ENCODE results near the gene PALLD.

DNA sequence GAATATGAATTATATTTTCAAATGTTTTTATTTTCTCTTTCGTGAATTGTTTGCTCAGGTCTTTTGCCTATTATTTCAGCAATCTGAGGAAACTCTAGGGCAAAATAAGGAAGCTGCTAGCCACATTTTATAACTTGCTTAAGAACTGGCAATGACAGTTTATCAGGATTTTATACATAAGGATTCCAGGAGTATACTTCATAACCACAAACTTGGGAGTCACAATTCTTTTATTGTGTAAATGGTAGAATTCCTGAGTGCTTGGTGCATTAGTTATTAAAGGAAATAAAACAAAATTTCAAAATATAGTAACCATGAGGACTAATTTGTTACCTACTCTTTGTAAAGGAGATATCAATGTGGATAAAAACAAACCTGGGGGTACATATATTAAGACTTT lies 54.4 kb downstream of the PALLD start:
- TF ChIP-seq, protein P1, sequence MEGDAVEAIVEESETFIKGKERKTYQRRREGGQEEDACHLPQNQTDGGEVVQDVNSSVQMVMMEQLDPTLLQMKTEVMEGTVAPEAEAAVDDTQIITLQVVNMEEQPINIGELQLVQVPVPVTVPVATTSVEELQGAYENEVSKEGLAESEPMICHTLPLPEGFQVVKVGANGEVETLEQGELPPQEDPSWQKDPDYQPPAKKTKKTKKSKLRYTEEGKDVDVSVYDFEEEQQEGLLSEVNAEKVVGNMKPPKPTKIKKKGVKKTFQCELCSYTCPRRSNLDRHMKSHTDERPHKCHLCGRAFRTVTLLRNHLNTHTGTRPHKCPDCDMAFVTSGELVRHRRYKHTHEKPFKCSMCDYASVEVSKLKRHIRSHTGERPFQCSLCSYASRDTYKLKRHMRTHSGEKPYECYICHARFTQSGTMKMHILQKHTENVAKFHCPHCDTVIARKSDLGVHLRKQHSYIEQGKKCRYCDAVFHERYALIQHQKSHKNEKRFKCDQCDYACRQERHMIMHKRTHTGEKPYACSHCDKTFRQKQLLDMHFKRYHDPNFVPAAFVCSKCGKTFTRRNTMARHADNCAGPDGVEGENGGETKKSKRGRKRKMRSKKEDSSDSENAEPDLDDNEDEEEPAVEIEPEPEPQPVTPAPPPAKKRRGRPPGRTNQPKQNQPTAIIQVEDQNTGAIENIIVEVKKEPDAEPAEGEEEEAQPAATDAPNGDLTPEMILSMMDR (optimal IDR thresholded peaks at IDR 0.05 in 1 of 3, IDR thresholded peaks at IDR 0.05 in 1 of 3, conservative IDR thresholded peaks at IDR 0.05 in 1 of 3; ENCODE audit: extremely low read depth in 1 of 3, insufficient read depth in 2 of 3, low read length in 3 of 3) = no peak
- no peak for TF ChIP-seq EZH2 (IDR thresholded peaks at IDR 0.05; ENCODE audit: low read length)

All from keratinocyte (primary cell).